ENCODE results near the gene LRRK2. TPM values are rescaled to one million over a fixed set of nuclear protein-coding genes. Genes with fewer than 3 reads are reported as not detected.
A peak's percentile ranks its signal among the peaks of the same experiment; 100 is the strongest.
"Not testable (repeated sequence)": the region's sequence is repeated elsewhere in the genome, so short reads cannot be mapped to it uniquely, and the experiment has no call there.

The LRRK2 gene
- total and polyA plus RNA-seq, 2 donors from 2014 or later = 8.6 to 110 TPM

DNA sequence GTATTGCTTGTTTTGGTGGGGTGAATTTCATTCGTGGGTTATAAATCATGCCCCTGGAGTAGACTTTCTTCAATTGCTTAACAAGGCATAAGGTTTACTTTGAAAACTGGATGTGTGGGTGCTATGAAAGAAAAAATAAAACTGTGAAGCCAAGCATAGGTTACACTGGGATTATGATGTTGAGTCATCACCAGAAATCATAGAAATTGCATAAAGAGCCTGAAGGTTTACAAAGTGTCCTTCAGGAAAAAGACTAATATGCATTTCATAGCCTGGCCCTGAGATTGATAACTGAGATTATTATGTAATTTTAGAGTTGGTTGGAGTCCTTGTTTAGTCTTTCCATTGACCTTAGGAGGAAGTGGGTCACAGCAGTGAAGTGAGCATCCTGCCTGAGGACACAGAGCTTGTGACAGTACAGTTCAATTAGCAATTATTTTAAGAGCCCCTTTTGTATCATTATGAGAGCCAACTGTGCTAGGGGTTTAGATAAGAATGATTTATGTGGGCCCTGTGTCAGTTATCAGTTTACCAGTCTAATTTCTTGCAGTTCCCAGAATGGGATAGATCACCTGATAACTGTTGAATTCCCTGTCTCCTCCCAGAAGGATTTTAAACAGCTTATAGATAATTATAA, 13.6 kb downstream of the LRRK2 start:
- no peak overlapping the region for H3K27ac ChIP-seq (ENCODE audit: low read depth in 2 of 2, low read length in 2 of 2)
- H3K9ac ChIP-seq (ENCODE audit: low read length in 3 of 3) = no peak overlapping the region
- TF ChIP-seq, protein P1, sequence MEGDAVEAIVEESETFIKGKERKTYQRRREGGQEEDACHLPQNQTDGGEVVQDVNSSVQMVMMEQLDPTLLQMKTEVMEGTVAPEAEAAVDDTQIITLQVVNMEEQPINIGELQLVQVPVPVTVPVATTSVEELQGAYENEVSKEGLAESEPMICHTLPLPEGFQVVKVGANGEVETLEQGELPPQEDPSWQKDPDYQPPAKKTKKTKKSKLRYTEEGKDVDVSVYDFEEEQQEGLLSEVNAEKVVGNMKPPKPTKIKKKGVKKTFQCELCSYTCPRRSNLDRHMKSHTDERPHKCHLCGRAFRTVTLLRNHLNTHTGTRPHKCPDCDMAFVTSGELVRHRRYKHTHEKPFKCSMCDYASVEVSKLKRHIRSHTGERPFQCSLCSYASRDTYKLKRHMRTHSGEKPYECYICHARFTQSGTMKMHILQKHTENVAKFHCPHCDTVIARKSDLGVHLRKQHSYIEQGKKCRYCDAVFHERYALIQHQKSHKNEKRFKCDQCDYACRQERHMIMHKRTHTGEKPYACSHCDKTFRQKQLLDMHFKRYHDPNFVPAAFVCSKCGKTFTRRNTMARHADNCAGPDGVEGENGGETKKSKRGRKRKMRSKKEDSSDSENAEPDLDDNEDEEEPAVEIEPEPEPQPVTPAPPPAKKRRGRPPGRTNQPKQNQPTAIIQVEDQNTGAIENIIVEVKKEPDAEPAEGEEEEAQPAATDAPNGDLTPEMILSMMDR (IDR thresholded peaks at IDR 0.05; ENCODE audit: borderline replicate concordance, extremely low read depth, insufficient read depth) = no peak
- no peaks in the 10 kb centered on the region for H3K27me3 ChIP-seq (ENCODE audit: control insufficient read depth, insufficient read depth, low read length)
- no peaks in the 10 kb centered on the region for H3K9me3 ChIP-seq (ENCODE audit: control insufficient read depth in 2 of 3, insufficient read depth in 1 of 3, low read length in 3 of 3)
- intact Hi-C loops (cut with DNase I) = no loop called here
- H3K4me1 ChIP-seq (ENCODE audit: control insufficient read depth in 2 of 3, insufficient read depth in 2 of 3, low read depth in 1 of 3, low read length in 3 of 3) = no peaks in the 10 kb centered on the region
- peaks cover 0 to 4% (median 3%) of the 10 kb centered on the region in 3 donors for H3K36me3 ChIP-seq (ENCODE audit: control insufficient read depth in 2 of 3, insufficient read depth in 3 of 3, low read length in 3 of 3)
- H3K4me3 ChIP-seq (ENCODE audit: low read length in 3 of 3) = no peak overlapping the region
- FAIRE-seq (no peak), DNase-seq (peak in 1 of 5 donors; percentile 19)

DNA sequence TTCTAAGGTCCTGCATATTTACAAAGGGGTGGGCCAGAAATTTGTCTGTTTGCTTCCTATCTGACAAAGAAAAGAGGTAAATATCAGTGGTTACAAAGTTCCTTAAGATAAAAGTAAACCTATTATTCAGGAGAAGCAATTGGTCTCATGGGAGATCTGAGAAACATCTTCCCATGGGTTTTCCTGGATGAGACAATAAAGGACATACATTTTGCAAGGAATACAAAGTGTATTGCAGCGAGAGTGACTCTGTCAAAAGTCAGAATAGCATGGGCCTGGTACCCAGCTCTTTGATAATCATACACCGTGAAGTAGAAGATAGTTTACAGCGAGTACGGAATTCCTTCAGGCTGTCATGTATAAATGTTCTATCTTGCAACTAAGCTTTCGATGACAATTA, 14.2 kb downstream of the LRRK2 start:
- no peak overlapping the region for H3K4me3 ChIP-seq (ENCODE audit: low read length in 3 of 3)
- intact Hi-C loops (cut with DNase I) = no loop called here
- H3K27ac ChIP-seq (ENCODE audit: low read depth in 2 of 2, low read length in 2 of 2) = no peak overlapping the region
- FAIRE-seq (no peak), DNase-seq (no peak)
- TF ChIP-seq, protein P1 (IDR thresholded peaks at IDR 0.05; ENCODE audit: borderline replicate concordance, extremely low read depth, insufficient read depth) = no peak
- no peaks in the 10 kb centered on the region for H3K4me1 ChIP-seq (ENCODE audit: control insufficient read depth in 2 of 3, insufficient read depth in 2 of 3, low read depth in 1 of 3, low read length in 3 of 3)
- H3K27me3 ChIP-seq (ENCODE audit: control insufficient read depth, insufficient read depth, low read length) = no peaks in the 10 kb centered on the region
- H3K36me3 ChIP-seq (ENCODE audit: control insufficient read depth in 2 of 3, insufficient read depth in 3 of 3, low read length in 3 of 3) = peaks cover 0 to 4% (median 3%) of the 10 kb centered on the region in 3 donors
- no peaks in the 10 kb centered on the region for H3K9me3 ChIP-seq (ENCODE audit: control insufficient read depth in 2 of 3, insufficient read depth in 1 of 3, low read length in 3 of 3)
- H3K9ac ChIP-seq (ENCODE audit: low read length in 3 of 3) = no peak overlapping the region

DNA sequence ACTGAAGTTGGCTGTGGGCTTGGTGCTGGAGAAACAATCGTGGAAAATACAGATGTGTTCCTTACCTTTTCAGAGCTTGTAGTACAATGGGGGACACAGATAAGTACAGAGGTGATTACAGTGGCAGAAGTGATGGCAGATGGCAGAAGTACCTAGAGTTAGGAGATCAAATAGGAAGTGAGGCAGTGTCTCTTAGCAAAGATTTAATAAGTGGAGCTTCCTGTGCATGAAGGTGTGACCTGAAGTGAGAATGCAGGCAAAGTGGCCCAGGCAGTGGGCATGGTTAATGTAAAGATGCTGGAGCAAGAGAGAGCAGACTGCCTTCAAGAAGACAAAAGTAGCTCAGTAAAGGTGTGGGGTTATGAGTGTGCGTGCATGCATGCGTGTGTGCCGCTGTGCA, 16.0 kb downstream of the LRRK2 start:
- Histone ChIP-seq H3K4me1 (ENCODE audit: control insufficient read depth in 2 of 3, insufficient read depth in 2 of 3, low read depth in 1 of 3, low read length in 3 of 3) (no peaks in the 10 kb centered on the region), H3K36me3 (ENCODE audit: control insufficient read depth in 2 of 3, insufficient read depth in 3 of 3, low read length in 3 of 3) (peaks cover 0 to 3% (median 3%) of the 10 kb centered on the region in 3 donors), H3K27me3 (ENCODE audit: control insufficient read depth, insufficient read depth, low read length) (no peaks in the 10 kb centered on the region), H3K27ac (ENCODE audit: low read depth in 2 of 2, low read length in 2 of 2) (no peak overlapping the region), H3K4me3 (ENCODE audit: low read length in 3 of 3) (no peak overlapping the region), H3K9me3 (ENCODE audit: control insufficient read depth in 2 of 3, insufficient read depth in 1 of 3, low read length in 3 of 3) (no peaks in the 10 kb centered on the region), H3K9ac (ENCODE audit: low read length in 3 of 3) (no peak overlapping the region)
- intact Hi-C loops (cut with DNase I) = no loop called here
- FAIRE-seq (no peak), DNase-seq (no peak)
- TF ChIP-seq, protein P1 (IDR thresholded peaks at IDR 0.05; ENCODE audit: borderline replicate concordance, extremely low read depth, insufficient read depth) = no peak

DNA sequence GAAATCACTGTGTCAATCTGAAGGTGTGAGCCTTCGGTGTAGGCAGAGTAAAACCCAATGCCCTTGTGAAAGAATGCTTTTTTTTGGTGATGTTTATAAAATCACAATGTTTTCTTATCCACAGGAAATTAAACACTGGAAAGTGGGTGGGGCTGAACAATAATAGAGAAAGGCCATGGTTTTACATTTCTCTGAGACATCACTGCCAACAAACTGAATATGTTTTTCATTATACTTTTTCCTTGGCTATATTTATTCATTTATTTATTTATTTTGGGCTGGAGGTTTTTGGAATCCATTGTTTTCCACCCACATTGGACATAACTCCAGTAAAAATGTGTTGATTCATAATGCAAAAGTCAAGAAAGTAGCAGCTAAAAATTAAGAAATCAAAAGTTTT, 16.9 kb downstream of the LRRK2 start:
- H3K27ac ChIP-seq (ENCODE audit: low read depth in 2 of 2, low read length in 2 of 2) = no peak overlapping the region
- no peak overlapping the region for H3K9ac ChIP-seq (ENCODE audit: low read length in 3 of 3)
- no peaks in the 10 kb centered on the region for H3K9me3 ChIP-seq (ENCODE audit: control insufficient read depth in 2 of 3, insufficient read depth in 1 of 3, low read length in 3 of 3)
- DNase-seq (no peak), FAIRE-seq (no peak)
- no peaks in the 10 kb centered on the region for H3K27me3 ChIP-seq (ENCODE audit: control insufficient read depth, insufficient read depth, low read length)
- no peaks in the 10 kb centered on the region for H3K4me1 ChIP-seq (ENCODE audit: control insufficient read depth in 2 of 3, insufficient read depth in 2 of 3, low read depth in 1 of 3, low read length in 3 of 3)
- no peak overlapping the region for H3K4me3 ChIP-seq (ENCODE audit: low read length in 3 of 3)
- peaks cover 0 to 3% (median 0%) of the 10 kb centered on the region in 3 donors for H3K36me3 ChIP-seq (ENCODE audit: control insufficient read depth in 2 of 3, insufficient read depth in 3 of 3, low read length in 3 of 3)
- TF ChIP-seq, protein P1 (IDR thresholded peaks at IDR 0.05; ENCODE audit: borderline replicate concordance, extremely low read depth, insufficient read depth) = no peak
- intact Hi-C loops (cut with DNase I) = no loop called here

DNA sequence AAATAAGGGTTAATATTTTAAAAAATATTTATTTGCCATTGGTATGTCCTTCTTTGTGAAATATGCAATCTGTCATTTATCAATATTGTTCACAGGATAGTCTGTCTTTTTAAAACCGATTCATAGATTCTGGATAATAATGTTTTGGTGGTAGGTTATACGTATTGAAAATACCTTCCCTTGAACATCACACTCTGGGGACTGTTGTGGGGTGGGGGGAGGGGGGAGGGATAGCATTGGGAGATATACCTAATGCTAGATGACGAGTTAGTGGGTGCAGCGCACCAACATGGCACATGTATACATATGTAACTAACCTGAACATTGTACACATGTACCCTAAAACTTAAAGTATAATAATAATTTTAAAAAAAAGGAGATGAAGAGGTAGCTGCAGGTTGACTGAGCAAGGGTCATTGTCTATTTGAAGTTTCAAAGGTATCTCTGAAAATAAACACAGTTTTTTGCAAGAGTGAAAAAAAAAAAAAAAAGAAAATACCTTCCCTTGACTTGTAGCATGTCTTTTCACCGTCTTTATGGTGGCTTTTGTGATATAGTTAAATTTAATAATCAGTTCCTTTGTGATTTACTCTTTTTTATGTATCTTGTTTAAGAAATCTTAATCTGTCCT, 19.8 kb downstream of the LRRK2 start:
- DNase-seq; intact Hi-C loops (cut with DNase I): not testable (repeated sequence)

More for the DNA sequence above, 19.8 kb downstream of the LRRK2 start:
- not testable (repeated sequence) for H3K27me3 ChIP-seq (ENCODE audit: control insufficient read depth, insufficient read depth, low read length); H3K4me1 ChIP-seq (ENCODE audit: control insufficient read depth in 2 of 3, insufficient read depth in 2 of 3, low read depth in 1 of 3, low read length in 3 of 3); H3K4me3 ChIP-seq (ENCODE audit: low read length in 3 of 3); H3K9me3 ChIP-seq (ENCODE audit: control insufficient read depth in 2 of 3, insufficient read depth in 1 of 3, low read length in 3 of 3); FAIRE-seq; H3K9ac ChIP-seq (ENCODE audit: low read length in 3 of 3); H3K36me3 ChIP-seq (ENCODE audit: control insufficient read depth in 2 of 3, insufficient read depth in 3 of 3, low read length in 3 of 3); H3K27ac ChIP-seq (ENCODE audit: low read depth in 2 of 2, low read length in 2 of 2)
